GM19468 (cell line): ENCODE measurements around the gene AQR.
"Not testable (repeated sequence)": the region's sequence is repeated elsewhere in the genome, so short reads cannot be mapped to it uniquely, and the experiment has no call there.

ENCODE experiments used
- ATAC-seq: cut with Tn5 transposase; IDR thresholded peaks from one replicate; pipeline ENCODE4 v1.9.1; 2021; ENCODE audit warnings: mild to moderate bottlenecking, moderate library complexity, moderate number of reproducible peaks; ENCODE audit not compliant: unreplicated experiment; ENCODE audit errors: extremely low read depth

Gene AQR

GRCh38 chr15:34828145-34828911 is 141.2 kb downstream of the AQR start:
- ATAC-seq, result no peak

- ATAC-seq, result no peak
Observed at GRCh38 chr15:34821831-34822230, 147.7 kb downstream of the AQR start.

DNA sequence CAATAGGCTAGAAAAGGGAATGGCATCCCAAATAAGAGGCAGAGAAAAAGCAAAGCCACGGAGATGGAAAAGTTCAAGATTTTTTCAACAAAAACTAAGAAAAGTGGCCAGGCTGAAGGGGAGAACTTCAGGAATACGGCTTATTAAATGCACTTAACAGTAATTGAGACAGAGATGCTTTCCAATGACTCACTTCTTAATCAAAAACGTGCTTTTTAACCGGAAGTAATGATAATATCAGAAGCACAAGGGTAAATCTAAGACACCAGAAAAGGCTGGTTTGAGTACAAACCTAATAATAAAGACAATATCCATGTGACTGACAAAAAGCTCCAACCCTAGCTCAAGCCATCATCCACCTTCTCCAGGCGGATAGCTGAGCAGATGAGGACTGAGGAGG is 149.4 kb downstream of the AQR start:
- ATAC-seq, result no peak

GRCh38 chr15:34818526-34818925 is 151.0 kb downstream of the AQR start:
- no peak for ATAC-seq

- no peak for ATAC-seq
Observed at GRCh38 chr15:34815836-34816235, 153.7 kb downstream of the AQR start.

- no peak for ATAC-seq
Observed at GRCh38 chr15:34813446-34814190, 155.9 kb downstream of the AQR start.

DNA sequence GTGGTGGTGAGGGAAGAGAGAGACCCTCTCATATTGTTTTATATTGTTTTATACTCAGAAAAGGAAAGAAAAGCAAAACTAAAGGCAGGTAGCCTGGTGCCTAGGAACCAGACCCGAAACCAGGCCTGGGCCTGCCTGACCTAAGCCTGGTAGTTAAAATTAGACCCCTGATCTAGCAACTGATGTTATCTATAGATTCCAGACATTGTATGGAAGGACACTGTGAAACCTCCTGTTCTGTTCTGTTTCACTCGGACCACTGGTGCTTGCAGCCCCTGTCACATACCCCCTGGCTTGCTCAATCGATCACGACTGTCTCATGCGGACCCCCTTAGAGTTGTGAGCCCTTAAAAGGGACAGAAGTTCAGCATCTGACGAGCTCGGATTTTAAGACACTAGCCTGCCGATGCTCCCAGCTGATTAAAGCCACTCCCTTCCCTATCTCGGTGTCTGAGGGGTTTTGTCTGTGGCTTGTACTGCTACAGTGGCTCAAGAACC is 156.6 kb downstream of the AQR start:
- ATAC-seq, result not testable (repeated sequence)

GRCh38 chr15:34812369-34812768 is 157.2 kb downstream of the AQR start:
- no peak for ATAC-seq

GRCh38 chr15:34810443-34811129 is 159.0 kb downstream of the AQR start:
- no peak for ATAC-seq

- ATAC-seq, result no peak
Observed at GRCh38 chr15:34809186-34809585, 160.4 kb downstream of the AQR start.

- no peak for ATAC-seq
Observed at GRCh38 chr15:34808016-34808415, 161.5 kb downstream of the AQR start.

- ATAC-seq, result not testable (repeated sequence)
Observed at GRCh38 chr15:34807241-34807640, 162.3 kb downstream of the AQR start.

DNA sequence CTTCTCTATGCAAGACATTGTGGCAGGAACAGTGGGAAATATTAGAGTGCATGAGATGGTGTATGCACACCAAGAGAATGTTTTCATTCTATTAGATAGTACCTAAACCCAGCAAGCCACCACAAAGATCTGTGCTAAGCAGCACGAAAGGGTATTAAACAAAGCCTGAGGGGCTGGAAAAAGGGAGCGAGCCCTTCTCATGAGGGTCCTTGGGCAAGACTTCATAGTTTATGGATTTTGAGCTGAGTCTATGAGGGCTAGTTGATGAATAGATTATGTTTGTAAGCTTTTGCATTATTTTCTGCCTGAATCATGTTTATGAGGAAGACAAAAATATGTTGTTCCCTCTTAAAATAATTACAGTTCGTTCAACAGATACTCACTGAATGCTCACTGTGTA is 164.8 kb downstream of the AQR start:
- ATAC-seq, result no peak

DNA sequence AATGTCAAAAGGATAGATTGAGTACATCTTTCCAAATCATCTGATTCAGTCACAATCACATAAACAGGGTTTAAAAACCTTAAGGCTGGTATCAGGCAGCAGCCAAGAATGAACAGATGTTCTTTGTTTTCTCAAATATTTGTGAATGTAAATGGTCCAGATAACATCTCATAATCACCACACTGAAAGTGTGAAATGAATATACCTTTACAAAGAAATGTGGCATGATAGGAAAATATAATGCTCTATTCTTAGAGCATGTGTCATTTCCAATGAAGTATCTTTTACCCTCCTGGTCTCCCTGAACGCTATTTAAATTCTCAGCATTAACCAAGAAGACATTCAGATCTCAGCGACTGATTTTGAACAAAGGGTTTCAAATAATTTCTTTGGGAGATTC is 165.4 kb downstream of the AQR start:
- no peak for ATAC-seq

GRCh38 chr15:34802803-34803750 is 166.5 kb downstream of the AQR start:
- ATAC-seq, result no peak

- ATAC-seq, result no peak
Observed at GRCh38 chr15:34802371-34802770, 167.2 kb downstream of the AQR start.
